Neuron (in vitro differentiated cells): Measurements from ENCODE around the gene NEIL3.

ENCODE experiments used
- H2AFZ ChIP-seq: one replicate; pipeline ENCODE4 v1.6.1; 2013; ENCODE audit warnings: low read depth, mild to moderate bottlenecking, inconsistent platforms, low read length, moderate library complexity
- H3K27me3 ChIP-seq: one replicate; pipeline ENCODE4 v1.6.1; 2013; ENCODE audit warnings: low read length; ENCODE audit not compliant: insufficient read depth
- H3K36me3 ChIP-seq: one replicate; pipeline ENCODE4 v1.6.1; 2013; ENCODE audit warnings: low read length; ENCODE audit not compliant: insufficient read depth
- H3K4me1 ChIP-seq: one replicate; pipeline ENCODE4 v1.6.1; 2013; ENCODE audit warnings: low read length; ENCODE audit not compliant: insufficient read depth
- H3K4me3 ChIP-seq: 2 replicates; pipeline ENCODE4 v1.5.1; 2013; ENCODE audit warnings: mild to moderate bottlenecking, low read length, moderate library complexity
- H3K9me3 ChIP-seq: one replicate; pipeline ENCODE4 v1.6.1; 2013; ENCODE audit warnings: low read length

The NEIL3 gene

DNA sequence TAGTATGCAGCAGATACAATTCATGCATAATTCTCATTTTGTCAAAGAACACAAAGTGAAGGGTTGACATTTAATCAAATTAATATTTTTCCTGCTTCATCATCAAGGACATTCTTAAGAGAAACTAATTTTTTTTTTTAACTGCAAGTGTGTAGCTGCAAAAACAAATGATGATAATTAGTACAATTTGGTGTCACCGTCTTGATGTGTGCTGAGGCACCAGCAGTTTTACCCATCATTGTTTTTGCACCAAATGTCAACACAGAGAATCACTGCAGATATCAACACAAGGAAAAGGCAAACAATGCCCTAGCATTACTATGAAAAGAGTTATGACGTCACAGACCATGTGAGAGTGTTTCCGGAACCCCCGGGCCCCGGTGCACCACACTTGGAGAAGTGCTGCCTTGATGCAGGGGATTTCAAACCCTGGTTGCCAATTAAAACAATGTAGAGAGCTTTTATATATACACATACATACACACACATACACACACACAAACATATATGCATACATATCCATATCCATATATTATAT, 76.7 kb downstream of the NEIL3 start:
- Histone ChIP-seq H3K9me3 (no peaks in the 10 kb centered on the region), H3K4me1 (no peaks in the 10 kb centered on the region), H2AFZ (no peak overlapping the region), H3K36me3 (no peaks in the 10 kb centered on the region), H3K4me3 (no peak overlapping the region), H3K27me3 (no peaks in the 10 kb centered on the region)

DNA sequence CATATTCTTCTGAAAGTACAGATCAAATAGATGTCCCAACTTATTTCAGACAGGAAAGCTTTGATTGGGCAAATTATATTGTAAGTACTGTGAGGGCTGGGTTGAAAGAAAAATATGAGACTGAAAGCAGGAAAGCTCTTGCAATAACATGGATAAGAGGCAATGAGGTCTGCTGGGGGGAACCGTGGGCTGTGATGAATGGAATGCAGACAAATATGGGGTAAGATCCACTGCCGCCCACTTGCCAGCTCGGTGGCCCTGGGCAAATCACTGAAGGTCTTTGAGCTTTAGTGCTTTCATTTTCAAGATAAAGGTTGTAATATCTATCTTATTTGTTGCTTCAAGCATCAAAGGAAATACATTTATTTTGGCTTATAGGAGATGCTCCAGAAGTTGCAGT, 81.6 kb downstream of the NEIL3 start:
- H2AFZ ChIP-seq, result no peak overlapping the region
- H3K4me3 ChIP-seq, result no peak overlapping the region
- H3K4me1 ChIP-seq, result no peaks in the 10 kb centered on the region
- H3K36me3 ChIP-seq, result no peaks in the 10 kb centered on the region
- H3K27me3 ChIP-seq, result no peaks in the 10 kb centered on the region
- no peaks in the 10 kb centered on the region for H3K9me3 ChIP-seq

DNA sequence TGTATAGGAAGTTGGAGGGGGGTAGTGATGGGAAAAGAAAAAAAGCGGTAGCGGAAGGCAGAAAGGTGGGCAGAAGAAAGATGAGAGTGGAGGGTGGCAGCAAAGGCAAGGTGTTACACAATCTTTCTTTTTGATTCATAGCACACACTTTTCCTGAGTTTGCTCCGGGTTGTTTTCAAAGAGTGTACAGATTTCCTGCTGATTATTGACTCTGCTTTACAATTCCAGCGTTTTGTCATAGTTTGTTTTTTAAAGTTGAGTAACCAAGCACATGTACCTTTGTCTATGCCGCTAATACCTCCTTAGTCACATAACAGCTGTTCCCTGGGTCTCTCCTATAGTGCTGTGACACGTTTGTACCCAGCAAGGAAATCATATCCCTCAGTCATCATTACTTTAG, 82.3 kb downstream of the NEIL3 start:
- Histone ChIP-seq H3K4me3 (no peak overlapping the region), H2AFZ (no peak overlapping the region), H3K36me3 (no peaks in the 10 kb centered on the region), H3K4me1 (no peaks in the 10 kb centered on the region), H3K27me3 (no peaks in the 10 kb centered on the region), H3K9me3 (no peaks in the 10 kb centered on the region)

DNA sequence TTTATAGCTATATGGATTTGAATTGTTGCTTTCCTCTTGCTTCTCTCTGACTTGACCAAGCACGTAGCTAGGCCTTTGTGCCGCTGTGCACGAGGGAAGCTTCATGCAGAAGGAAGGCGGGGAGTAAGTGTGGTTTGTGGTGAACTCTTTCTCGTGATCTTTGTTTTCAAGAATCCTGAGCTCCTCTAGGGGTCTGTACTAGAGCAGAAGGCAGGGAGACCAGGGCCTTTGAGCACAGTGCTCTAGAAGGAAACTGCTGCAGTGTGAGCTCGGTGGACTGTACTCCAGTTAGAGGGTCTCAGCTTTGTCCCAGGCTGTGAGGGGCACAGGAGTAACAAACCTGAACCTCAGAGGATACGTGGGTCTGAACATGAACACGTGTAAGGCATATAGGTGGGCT, 83.6 kb downstream of the NEIL3 start:
- H3K36me3 ChIP-seq, result no peaks in the 10 kb centered on the region
- H3K4me1 ChIP-seq, result no peaks in the 10 kb centered on the region
- no peak overlapping the region for H3K4me3 ChIP-seq
- no peaks in the 10 kb centered on the region for H3K9me3 ChIP-seq
- no peak overlapping the region for H2AFZ ChIP-seq
- no peaks in the 10 kb centered on the region for H3K27me3 ChIP-seq

DNA sequence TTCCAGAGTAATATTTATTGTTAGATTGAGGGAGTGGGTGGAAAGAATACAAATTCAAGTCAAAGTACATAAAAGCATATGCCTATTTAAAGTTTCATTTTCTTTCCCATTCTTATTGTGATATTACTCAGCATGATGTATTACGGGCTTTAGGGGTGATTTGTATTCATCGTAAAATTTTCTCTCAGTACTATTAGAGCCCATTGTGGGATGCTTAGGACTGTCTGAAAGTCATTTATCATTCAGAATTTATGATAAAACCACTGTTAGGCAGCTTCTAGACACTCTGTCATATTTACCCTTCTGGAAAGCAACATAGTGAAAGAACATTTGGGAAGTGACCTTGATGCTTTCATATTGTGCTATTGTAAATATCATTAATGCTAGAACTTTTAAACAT, 86.7 kb downstream of the NEIL3 start:
- Histone ChIP-seq H3K4me3 (no peak overlapping the region), H3K4me1 (no peaks in the 10 kb centered on the region), H3K36me3 (no peaks in the 10 kb centered on the region), H2AFZ (no peak overlapping the region), H3K27me3 (no peaks in the 10 kb centered on the region), H3K9me3 (no peaks in the 10 kb centered on the region)

DNA sequence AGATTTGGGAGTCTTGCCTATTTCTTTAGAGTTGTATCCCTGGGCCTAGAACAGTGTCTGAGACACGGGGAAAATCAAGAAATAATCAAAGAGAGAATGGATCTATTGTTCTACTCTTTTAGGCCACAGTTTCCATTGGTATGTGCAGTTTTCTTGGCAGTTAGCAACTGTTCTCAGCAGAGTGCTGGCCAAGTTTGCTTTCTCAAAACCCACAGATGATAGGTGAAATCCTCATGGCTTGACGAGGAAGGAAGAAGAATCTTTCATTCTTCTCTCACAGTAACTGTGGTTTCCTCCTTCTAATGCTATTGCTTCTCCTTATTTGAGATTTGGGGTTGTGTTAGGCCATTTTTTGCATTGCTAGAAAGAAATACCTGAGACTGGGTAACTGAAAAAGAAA, 90.4 kb downstream of the NEIL3 start:
- Histone ChIP-seq H3K36me3 (no peaks in the 10 kb centered on the region), H3K27me3 (no peaks in the 10 kb centered on the region), H3K4me3 (no peak overlapping the region)

DNA sequence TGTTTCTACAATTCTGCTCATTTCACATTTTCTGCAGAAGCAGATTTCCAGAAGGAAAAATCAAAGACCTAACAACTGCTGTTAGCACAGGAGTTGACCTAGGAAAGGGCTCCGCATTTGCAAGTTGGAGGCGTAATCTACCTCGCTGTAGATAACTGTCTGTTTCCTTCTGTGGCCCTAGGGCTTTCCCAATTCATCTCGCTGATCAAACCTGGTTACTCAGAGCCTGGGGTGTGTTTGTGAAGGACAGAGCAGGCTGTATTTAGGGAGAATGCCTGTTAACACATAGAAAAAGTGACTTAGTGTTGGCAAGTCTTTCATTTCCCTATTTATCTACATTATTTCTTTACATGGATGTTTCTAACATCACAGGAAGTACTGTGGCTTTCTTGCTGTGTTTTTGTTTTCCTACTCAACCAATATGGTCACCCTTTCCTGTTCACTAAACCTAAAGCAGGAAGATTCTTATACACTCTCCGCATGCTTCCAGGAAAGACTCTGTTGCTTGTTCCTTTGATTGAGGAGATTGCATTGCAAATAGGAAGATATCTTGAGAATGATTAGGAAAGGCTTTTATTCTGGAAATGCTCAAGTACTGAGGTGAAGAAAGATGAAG, 92.1 kb downstream of the NEIL3 start:
- Histone ChIP-seq H3K9me3 (no peaks in the 10 kb centered on the region), H3K4me1 (peaks cover 10% of the 10 kb centered on the region), H3K4me3 (no peak overlapping the region), H2AFZ (peak overlapping the region; percentile 34), H3K36me3 (no peaks in the 10 kb centered on the region), H3K27me3 (no peaks in the 10 kb centered on the region)

More for the DNA sequence above, 90.4 kb downstream of the NEIL3 start:
- H2AFZ ChIP-seq, result no peak overlapping the region
- H3K4me1 ChIP-seq, result peaks cover under 1% of the 10 kb centered on the region
- H3K9me3 ChIP-seq, result no peaks in the 10 kb centered on the region

DNA sequence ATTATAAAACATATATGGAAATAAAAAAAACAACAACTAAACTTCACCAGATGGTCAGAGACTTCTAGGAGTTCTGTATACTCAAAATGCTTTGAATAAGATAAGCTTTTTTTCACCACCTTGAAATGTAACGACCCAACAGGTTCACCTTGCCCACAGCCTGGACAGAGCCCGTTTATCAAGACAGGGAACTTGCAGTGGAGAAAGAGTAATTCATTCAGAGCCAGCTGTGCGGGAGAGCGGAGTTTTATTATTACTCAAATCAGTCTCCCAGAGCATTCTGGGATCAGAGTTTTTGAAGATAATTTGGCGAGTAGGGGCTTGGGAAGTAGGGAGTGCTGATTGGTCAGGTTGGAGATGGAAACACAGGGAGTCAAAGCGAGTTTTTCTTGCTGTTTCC, 94.1 kb downstream of the NEIL3 start:
- Histone ChIP-seq H2AFZ (no peak overlapping the region), H3K4me1 (peaks cover 10% of the 10 kb centered on the region), H3K36me3 (no peaks in the 10 kb centered on the region), H3K27me3 (no peaks in the 10 kb centered on the region), H3K4me3 (no peak overlapping the region), H3K9me3 (no peaks in the 10 kb centered on the region)

DNA sequence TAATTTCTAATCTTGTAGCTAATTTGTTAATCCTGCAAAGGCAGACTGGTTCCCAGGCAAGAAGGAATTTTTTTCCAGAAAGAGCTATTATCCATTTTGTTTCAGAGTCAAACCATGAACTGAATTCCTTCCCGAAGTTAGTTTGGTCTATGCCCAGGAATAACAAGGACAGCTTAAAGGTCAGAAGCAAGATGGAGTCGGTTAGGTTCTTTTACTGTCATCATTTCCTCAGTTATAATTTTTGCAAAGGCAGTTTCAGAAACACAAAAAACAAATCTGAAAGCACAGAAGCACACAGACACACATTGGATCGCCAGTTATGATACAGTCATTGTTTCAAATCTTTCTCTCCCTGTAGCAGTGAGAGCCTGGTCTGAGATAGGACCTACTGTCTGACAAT, 94.7 kb downstream of the NEIL3 start:
- H2AFZ ChIP-seq, result no peak overlapping the region
- H3K4me1 ChIP-seq, result peaks cover 10% of the 10 kb centered on the region
- H3K9me3 ChIP-seq, result no peaks in the 10 kb centered on the region
- no peaks in the 10 kb centered on the region for H3K27me3 ChIP-seq
- no peaks in the 10 kb centered on the region for H3K36me3 ChIP-seq
- no peak overlapping the region for H3K4me3 ChIP-seq

DNA sequence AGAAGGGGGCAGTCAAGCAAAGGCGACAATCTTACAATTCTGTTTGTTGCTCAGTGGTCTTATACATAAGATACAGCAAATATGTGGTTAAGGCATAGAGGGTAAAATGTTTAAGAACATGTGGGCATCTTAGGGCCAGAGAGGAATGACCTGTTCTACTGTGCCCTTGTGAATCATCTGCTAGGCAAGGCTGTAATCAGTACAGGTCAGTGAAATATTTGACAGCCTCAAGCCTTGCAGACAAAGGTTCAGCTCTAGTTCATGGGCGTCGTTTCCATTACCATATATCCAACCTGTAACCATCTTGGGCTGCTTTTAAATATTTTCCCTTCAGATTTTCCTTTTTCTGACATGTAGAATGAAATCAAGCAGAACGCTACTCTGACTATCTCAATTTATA, 95.3 kb downstream of the NEIL3 start:
- no peak overlapping the region for H2AFZ ChIP-seq
- H3K9me3 ChIP-seq, result no peaks in the 10 kb centered on the region
- no peaks in the 10 kb centered on the region for H3K36me3 ChIP-seq
- H3K27me3 ChIP-seq, result no peaks in the 10 kb centered on the region
- peaks cover 10% of the 10 kb centered on the region for H3K4me1 ChIP-seq
- no peak overlapping the region for H3K4me3 ChIP-seq

DNA sequence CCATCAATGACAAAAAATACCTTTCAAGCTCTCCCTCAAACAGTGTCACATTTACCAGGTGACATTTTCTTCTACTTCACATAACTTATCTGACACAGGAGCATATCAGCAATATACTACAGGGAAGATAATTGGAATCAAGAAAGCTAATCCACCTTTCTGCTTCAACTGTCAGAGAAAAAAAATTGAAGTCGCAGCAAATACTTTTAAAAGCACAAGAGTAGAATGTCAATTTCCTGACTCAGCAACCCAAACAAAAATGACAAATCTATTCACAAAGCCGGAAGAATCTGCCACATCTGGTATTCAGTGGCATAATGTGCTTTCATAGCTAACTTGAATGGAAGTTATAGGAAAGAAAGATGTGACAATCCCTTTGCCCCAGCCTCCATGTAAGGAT, 95.8 kb downstream of the NEIL3 start:
- Histone ChIP-seq H2AFZ (no peak overlapping the region), H3K4me3 (no peak overlapping the region), H3K36me3 (no peaks in the 10 kb centered on the region), H3K4me1 (peaks cover 10% of the 10 kb centered on the region), H3K27me3 (no peaks in the 10 kb centered on the region), H3K9me3 (no peaks in the 10 kb centered on the region)

DNA sequence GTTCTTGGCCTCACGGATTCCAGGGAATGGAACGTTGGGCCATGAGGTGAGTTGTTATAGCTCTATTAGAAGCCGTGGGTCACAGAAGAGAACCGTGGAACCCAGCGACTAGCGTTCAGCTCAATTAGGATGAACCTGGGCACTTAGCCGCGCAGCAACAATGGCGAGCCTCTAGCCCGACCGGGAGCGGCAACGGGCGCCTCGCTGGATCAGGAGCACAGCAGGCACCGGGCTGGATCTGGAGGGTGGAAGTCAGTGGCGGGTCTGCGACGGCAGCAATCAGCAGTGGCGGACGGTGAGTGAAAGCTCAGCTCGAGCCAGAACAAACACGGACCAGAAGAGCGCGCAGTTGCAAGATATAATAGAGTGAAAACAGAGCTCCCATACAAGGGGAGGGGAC, 98.3 kb downstream of the NEIL3 start:
- Histone ChIP-seq H3K9me3 (no peaks in the 10 kb centered on the region), H3K36me3 (no peaks in the 10 kb centered on the region), H3K27me3 (no peaks in the 10 kb centered on the region), H3K4me3 (no peak overlapping the region), H2AFZ (no peak overlapping the region), H3K4me1 (peaks cover 10% of the 10 kb centered on the region)

DNA sequence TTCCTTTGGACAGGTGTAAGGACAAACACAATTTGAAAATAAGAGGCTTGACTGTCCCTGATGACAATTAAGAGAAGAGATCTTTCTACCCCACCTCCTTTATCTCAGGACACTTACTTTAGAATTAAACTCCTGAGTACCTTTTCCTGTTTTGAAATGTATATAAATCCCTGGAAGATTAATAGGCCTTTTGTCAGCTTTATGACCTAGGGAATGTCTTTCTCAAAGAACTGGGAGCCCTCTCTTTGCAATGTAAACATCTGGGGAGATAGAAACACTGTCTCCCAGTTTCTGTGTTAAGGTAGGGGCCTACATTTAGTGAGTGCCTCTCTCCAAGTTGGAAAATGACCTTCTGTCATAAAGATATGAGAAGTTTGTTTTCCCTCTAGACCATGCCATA, 100.9 kb downstream of the NEIL3 start:
- H3K9me3 ChIP-seq, result no peaks in the 10 kb centered on the region
- H3K4me1 ChIP-seq, result peaks cover 4% of the 10 kb centered on the region
- no peak overlapping the region for H3K4me3 ChIP-seq
- no peaks in the 10 kb centered on the region for H3K27me3 ChIP-seq
- no peaks in the 10 kb centered on the region for H3K36me3 ChIP-seq
- H2AFZ ChIP-seq, result no peak overlapping the region

DNA sequence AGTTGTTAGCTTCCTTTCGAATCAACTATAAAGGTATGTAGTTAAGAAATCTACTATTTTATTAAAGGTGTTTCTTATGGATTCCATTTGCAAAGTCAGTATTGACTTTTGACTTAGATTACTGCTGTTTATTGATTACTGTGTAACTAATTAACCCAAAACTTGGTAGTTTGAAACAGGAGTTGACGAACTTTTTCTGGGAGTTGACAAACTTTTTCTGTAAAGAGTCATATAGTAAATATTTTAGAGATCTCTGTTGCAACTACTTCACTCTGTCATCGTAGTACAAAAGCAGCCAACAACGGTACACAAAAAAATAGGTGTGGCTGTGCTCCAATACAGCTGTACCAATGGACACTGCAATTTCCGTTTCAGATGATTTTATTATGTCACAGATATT, 102.3 kb downstream of the NEIL3 start:
- H3K9me3 ChIP-seq, result no peaks in the 10 kb centered on the region
- no peaks in the 10 kb centered on the region for H3K36me3 ChIP-seq
- H3K4me3 ChIP-seq, result no peak overlapping the region
- H3K4me1 ChIP-seq, result no peaks in the 10 kb centered on the region
- no peaks in the 10 kb centered on the region for H3K27me3 ChIP-seq
- H2AFZ ChIP-seq, result no peak overlapping the region
